ENCODE measurements around the gene POLD1.
"Not testable (repeated sequence)": the region's sequence is repeated elsewhere in the genome, so short reads cannot be mapped to it uniquely, and the experiment has no call there.

Gene POLD1

DNA sequence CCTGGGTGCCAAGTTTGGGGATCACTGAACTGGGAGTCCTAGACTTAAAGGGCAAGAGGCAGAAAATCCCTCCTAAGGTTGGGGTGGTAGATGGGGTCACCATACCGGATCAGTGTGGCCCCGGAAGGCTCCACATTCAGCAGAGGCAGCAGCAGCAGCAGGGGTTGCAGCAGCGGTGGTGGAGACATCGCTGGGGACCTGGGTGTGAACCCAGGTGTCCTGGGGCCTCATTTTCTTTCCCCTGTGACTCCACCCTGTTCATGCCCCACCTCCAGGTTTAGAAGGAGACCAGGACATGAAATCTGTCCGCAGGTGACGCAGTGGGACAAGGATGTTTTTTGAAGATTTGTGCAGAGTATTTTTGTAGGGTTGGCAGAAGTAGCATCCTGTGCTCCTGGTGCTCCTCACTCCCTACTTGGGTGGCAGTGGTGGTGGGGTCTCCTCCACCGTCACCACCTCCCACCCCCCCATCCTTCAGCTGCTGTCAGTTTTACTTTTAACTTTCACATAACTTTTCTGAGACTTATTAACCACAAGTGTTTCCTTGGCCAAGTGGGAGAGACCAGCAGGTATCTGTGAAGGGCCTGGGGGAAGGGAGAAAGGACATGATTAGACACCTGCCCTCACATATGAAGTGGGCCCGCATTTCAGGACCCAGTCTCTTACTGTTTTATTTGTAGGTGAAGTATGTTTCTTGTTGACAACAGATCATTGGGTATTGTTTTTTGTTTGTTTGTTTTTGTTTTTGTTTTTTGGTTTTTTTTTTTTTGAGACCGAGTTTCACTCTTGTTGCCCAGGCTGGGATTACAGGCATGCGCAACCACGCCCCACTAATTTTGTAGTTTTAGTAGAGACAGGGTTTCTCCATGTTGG is 18.5 kb upstream of the POLD1 start, which contains the start of gene NAPSA:
Gene NAPSA, minus strand, starts transcription at position 206 of the 873 bp plus-strand sequence. Its CDS starts 18 bp downstream, at position 188.
- DNase-seq: peak in 1 of 2 donors; percentile 10

DNA sequence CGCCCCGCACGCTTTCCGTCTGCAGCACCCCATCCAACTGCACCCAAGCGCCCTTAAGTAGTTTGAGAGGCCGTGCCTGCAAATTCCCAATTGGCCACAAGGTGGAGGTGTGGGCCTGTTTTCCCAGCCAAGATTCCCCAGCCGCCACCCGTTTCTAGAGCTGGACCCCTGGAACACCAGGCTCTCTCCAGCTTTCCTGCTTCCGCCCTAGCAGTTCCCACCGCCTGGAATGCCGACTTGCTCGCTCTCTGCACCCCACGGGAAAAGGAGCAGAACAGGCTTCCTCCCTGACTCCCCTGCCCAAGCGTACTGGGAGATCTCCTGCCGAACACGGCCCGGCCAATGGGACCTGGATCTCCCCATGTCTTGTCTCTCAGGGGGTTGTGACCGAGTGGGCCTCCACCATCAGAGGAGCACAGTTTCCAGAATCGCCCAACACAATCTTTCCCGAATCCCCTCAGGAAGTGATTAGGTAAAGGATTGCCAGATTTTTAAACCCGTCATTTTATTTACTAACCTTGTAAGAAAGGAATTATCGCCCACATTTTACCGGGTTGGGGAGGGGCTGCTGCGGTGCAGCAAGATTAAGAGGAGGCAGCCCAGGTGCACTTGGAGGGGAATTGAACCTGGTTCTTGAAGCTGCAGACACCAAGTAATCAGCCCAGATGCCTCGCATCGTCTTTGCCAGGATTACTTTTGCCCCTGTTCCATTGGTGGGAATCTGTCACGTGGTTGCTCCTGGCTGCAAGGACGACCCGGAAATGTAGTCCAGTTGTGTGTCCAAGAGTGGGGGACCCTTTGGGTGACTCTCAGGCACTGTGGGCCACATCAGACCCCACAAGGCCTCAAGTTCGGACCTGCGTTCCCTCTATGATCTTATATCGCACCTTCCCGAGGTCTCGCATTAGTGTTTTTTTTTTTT is 15.2 kb upstream of the POLD1 start:
- peak; percentile 80 to 83 for DNase-seq

DNA sequence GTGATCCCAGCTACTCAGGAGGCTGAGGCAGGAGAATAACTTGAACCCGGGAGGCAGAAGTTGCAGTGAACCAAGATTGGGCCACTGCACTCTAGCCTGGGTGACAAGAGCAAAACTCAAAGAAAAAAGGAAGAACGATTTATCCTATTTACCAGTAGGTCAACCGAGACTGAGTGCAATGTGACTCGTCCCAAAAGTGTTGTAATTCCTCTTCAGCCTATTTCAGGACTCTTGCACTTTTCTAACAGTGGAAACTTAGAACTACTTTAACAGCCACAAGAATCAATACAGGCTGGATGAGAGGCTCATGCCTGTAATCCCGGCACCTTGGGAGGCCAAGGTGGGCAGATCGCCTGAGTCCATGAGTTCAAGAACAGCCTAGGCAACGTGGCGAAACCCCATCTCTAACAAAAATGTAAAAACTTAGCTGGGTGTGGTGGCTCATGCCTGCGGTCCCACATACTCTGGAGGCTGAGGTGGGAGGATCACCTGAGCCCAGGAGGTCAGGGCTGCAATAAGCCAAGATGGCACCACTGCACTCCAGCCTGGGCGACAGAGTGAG is 12.2 kb upstream of the POLD1 start:
- no peak for DNase-seq

DNA sequence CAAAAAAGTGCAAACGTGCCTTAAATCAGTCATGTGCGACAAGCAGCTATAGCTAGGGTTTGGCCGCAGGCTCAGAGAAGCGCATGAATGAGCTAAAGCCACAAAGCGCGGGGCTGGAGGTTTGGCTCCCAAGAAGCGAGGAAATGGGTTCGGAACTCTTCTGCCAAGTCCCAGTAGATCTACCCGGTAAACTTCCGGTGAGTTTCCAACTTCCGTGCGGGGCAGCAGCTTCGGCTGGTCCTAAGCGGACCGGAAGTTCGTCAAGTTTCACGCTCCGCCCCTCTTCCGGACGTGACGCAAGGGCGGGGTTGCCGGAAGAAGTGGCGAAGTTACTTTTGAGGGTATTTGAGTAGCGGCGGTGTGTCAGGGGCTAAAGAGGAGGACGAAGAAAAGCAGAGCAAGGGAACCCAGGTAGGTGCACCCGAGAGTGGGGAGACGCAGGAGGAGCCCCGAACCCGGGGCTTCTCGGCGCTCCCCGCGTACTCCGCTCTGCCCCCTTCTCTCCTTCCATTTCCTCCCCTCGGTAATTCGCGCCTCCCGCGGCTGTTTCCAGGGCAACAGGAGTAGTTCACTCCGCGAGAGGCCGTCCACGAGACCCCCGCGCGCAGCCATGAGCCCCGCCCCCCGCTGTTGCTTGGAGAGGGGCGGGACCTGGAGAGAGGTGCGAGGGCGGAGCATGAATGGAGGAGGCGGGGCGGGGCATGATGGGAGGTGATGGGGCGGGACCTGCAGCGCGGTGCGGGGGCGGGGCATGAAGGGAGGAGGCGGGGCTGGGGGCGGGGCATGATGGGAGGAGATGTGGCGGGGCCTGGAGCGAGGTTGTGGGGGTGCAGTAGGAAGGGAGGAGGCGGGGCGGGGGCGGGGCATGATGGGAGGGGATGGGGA is 7.7 kb upstream of the POLD1 start, which contains the start of gene NR1H2:
Gene NR1H2, plus strand, starts transcription at position 292 of the 885 bp plus-strand sequence. CDS start 1,149 bp downstream, outside the sequence.
- DNase-seq: peak; percentile 97

DNA sequence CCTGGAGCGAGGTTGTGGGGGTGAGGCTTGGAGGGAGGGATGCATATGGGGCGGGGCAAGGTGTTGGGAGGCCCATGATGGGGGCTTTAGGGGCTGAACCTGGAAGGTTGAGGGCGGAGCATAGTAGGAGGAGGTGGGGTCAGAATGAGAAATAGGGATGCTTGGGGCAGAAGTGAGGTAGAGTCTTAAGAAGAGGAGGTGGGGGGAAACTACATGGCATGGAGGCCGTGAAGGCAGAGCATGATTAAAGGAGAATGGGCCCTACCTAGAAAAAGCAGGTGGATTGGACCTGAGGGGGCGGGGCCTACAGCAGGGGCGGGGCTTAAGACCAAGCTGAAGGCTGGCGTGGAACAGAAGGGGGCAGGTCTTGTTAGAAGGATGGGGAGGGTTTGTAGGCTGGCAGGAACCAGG is 7.1 kb upstream of the POLD1 start:
- peak; percentile 69 to 75 for DNase-seq

DNA sequence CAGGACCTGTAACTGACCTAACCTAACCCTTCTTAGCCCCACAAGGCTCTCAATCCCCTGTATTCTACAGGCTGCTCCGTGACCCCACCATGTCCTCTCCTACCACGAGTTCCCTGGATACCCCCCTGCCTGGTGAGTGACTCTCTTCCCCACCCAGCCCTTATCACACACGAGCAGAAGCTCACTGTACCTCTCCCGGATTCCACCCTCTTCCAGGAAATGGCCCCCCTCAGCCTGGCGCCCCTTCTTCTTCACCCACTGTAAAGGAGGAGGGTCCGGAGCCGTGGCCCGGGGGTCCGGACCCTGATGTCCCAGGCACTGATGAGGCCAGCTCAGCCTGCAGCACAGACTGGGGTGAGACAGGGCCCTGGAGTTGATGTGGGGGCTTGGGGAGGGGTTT is 6.6 kb upstream of the POLD1 start:
- DNase-seq: no peak

DNA sequence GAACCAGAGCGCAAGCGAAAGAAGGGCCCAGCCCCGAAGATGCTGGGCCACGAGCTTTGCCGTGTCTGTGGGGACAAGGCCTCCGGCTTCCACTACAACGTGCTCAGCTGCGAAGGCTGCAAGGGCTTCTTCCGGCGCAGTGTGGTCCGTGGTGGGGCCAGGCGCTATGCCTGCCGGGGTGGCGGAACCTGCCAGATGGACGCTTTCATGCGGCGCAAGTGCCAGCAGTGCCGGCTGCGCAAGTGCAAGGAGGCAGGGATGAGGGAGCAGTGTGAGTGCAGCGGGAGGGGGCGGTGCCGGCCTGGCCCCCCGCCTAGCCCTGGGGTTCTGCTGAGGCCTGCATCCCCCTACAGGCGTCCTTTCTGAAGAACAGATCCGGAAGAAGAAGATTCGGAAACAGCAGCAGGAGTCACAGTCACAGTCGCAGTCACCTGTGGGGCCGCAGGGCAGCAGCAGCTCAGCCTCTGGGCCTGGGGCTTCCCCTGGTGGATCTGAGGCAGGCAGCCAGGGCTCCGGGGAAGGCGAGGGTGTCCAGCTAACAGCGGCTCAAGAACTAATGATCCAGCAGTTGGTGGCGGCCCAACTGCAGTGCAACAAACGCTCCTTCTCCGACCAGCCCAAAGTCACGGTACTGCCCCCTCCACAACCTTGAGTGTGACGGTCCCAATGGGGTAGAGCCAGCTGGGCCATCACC is 5.8 kb upstream of the POLD1 start:
- no peak for DNase-seq

DNA sequence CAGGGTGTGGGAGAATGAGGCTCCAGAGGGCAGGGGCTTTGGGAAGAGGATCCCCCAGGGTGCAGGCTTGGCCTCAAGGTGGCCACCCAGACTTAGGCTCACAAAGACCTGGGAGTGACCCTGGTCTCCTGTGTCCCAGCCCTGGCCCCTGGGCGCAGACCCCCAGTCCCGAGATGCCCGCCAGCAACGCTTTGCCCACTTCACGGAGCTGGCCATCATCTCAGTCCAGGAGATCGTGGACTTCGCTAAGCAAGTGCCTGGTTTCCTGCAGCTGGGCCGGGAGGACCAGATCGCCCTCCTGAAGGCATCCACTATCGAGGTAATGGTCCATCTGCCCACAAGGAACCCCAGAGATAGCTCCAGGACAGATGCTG is 5.3 kb upstream of the POLD1 start:
- no peak for DNase-seq

DNA sequence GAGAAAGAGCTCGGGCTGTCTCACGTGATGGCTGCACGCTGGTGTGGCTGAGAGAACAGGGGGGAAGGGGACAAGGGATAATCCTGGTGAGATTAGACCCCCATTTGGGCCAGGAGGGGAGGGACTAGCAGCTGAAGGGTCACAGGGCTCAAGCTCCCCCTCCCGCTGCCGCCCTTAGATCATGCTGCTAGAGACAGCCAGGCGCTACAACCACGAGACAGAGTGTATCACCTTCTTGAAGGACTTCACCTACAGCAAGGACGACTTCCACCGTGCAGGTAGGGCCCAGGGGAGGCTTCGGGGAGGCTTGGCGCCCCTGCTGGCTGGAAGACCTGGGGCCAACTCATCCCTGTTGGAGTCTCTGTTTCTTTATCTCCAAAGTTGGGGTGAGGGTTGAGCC is 4.5 kb upstream of the POLD1 start:
- no peak for DNase-seq

DNA sequence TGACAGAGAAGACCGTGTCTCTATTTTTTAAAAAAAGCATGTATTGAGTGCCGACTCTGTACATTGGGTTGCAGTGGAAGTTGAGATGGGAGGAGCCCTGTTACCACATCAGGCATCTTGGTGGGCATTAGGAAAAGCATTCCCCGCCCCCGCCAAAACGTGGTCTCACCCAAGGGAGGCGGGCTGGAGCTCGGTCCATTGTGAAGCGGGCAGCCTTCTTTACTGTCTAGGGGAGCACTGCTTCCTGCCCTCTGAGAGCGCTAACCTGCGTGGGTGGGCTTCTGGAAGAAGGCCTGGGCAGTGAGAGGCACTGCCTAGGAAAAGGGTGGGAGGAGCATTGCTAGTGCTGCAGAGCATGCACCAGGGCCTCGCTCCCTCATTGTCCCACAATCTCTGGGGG is 4.0 kb upstream of the POLD1 start:
- no peak for DNase-seq

DNA sequence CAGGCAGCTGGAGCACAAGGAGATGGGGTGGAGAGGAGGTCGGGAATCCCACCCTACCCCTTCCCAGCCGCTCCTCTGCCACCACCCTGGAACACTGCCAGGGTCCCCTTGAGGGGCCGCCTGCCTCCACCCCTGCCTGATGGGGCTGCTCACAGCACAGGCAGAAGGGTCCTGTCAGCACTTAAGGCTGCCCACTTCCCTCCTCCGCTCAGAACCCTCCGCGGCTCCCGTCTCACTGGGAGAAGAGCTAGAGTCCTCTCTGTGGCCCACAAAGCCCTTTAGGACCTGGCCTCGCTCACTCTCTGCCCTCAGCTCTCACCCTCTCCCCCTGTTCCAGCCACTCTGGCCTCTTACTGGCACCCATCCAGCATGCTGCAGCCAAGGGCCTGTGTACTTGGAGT is 3.4 kb upstream of the POLD1 start:
- DNase-seq: no peak

DNA sequence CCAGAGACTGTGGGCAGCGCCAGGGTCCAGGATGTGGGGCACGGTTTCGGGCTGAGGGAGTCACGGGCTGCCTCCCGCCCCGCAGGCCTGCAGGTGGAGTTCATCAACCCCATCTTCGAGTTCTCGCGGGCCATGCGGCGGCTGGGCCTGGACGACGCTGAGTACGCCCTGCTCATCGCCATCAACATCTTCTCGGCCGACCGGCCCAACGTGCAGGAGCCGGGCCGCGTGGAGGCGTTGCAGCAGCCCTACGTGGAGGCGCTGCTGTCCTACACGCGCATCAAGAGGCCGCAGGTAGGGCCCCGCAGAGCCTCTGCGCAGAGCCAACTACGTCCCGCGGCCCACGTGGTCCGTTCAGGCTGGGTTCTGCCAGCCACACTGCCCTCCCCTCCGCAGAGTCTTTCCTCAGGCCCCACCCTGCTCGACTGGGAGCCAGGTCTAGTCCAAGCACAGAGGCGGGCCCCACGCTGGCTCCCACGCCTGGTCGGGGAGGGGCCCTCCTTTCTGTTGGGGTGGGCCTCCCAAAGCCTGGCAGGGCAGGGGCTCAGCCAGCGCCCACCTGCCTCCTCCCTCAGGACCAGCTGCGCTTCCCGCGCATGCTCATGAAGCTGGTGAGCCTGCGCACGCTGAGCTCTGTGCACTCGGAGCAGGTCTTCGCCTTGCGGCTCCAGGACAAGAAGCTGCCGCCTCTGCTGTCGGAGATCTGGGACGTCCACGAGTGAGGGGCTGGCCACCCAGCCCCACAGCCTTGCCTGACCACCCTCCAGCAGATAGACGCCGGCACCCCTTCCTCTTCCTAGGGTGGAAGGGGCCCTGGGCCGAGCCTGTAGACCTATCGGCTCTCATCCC is 2.0 kb upstream of the POLD1 start:
- DNase-seq: no peak

DNA sequence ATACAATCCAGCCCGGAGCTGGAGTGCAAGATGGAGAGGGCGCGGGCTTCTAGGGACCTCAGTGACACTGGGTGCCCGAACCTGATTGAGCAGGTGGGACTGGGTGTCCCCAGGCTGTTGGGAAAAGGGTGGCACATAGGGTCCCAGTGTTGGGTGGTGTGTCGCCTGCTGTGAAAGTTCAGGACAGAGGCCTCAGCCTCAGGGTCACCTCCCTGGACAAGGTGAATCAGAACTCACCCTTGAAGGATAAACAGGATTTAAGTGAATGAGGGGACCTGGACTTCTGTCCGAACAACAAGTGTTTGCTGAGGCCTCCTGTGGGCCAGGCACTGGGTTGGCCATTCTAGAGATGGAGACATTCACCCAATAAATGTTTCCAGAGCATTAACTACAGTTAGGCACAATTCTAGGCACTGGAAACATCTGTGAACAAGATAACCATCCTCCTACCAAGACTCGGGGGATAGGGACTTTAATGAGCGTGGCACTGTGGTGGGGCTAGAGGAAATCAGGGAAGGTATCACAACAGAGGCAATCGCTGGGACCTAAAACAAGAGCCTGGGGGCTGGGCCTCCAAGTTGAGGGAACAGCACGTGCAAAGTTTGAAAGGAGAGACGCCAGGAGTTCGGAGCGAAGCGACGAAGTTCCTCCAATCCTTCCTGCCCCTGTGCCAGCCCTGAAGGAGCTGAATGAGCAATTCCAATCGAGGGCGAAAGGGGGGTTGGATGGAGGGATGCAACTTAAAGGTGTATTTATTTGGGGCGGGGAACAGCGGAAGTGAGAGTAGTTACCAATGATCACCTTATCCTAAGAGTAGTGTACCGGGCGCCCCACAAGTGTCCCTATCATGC is 921 bp upstream of the POLD1 start:
- no peak for DNase-seq

DNA sequence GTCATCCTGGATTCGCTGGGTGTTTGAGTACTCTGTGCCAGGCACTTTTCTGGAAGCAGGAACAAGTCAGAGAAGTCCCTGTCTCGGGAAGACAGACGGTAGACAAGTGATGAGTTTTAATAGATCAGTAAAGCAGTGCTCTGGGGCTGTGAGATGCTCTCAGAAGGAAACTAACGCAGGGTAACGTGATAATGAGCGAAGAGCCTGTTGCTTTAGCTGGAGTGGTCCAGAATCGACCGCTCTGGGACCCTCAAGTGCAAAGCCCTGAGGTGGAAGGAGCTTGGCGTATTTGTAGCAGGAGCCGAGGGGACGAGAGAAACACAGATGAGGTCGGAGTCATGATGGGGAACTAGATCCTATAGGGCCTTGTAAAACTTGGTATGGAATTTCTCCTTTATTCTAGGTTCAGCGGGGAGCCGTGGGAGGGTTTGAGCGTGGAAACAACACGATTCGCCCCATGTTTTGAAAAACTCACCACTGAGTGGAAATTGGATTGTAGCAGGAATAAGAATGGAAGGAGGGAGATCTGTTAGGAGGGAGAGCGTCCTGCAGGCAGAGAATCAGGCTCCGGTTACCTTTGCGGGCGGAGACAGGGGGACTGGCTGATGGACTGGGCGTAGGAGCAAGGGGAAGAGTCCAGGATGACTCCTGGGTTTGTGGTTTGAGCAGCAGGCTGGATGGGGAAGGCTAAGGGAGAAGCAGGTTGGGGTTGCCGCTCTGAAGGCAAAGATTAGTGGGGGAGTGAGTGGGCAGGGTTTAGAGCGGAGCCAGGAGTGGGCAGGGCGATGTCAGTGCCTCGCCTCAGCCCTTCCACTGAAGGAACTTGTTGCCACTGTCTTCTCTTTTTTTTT is 763 bp downstream of the POLD1 start:
- no peak for DNase-seq

DNA sequence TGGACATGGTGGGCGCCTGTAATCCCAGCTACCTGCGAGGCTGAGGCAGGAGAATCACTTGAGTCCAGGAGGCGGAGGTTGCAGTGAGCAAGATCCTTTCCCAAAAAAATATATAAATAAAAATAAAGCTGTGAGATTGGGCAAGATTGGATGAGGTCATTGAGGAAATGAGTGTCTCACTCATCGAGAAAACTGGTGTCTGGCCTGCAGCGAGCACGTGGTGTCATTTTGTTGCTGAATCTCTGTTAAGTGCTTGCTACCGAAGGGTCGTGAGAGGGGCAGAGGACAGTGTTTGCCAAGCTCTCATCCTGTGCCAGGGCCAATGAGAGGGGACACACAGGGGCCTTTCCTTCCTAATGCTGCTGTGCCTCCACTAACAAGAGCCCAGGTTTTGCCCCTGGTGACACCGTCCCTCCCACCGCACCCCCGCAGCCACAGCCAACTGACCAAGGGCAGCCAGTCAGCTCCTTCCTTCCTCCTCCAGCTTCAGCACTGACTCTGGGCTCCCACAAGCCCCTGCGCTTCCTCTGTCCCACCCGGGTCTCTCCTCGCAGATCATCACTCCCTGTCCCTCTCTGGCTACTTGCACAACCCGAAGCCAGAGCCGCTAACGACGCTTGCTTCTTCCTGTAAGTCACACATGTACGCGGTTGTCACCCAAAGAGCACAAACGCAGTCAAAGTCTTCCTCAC is 3.2 kb downstream of the POLD1 start:
- peak in 1 of 2 donors; percentile 58 for DNase-seq

DNA sequence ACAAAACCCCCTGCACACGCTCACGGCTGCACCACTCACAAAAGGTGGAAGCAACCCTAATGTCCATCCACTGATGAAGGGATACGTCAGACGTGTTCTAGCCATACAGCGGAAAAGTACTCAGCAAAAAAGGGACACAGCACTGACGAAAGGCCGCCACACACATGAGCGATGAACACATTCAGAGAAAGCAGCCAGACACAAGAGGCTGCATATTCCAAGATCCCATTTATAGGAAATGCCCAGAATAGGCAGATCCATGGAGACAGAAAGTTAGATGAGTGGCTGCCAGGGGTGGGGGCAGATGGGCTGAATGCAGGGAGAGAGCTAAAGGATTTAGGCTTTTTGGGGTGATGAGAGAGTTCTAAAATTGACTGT is 3.7 kb downstream of the POLD1 start:
- no peak for DNase-seq

DNA sequence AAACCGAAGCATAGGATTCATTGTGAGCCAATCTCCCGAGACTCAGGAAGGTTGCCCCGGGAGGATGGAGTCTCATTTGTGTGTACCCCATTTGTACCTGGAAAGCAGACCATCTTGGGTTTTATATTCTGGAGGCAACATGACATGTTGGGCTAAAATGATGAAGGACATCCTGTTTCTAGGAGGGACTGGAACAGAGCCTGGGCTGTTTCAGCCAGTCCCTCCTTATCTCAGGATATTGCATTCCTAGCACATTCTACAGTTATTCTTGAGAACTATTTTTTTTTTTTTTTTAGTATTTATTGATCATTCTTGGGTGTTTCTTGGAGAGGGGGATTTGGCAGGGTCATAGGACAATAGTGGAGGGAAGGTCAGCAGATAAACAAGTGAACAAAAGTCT is 6.1 kb downstream of the POLD1 start:
- DNase-seq: not testable (repeated sequence)

DNA sequence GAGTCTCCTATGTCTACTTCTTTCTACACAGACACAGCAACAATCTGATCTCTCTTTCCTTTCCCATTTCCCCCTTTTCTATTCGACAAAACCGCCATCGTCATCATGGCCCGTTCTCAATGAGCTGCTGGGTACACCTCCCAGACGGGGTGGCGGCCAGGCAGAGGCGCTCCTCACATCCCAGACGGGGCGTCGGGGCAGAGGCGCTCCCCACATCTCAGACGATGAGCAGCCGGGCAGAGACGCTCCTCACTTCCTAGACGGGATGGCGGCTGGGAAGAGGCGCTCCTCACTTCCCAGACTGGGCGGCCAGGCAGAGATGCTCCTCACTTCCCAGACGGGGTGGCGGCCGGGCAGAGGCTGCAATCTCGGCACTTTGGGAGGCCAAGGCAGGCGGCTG is 6.8 kb downstream of the POLD1 start:
- not testable (repeated sequence) for DNase-seq

Measured in CD4-positive, alpha-beta T cell treated with Interferon alpha-2 for 1 hour (primary cell).